PC-3 (cell line): ENCODE measurements around the gene B3GAT1. TPM values are rescaled to one million over a fixed set of nuclear protein-coding genes. Genes with fewer than 3 reads are reported as not detected.
A peak's percentile ranks its signal among the peaks of the same experiment; 100 is the strongest.

Experiments
- ATAC-seq: fragments of 200-7000 bp; cut with Tn5 transposase; 2 replicates; pipeline ENCODE4 v1.9.1; 2020; ENCODE audit warnings: mild to moderate bottlenecking, moderate library complexity
- BruUV-seq: library from RNA; stranded (reverse); fragments of 400-500 nt; replicated peaks from 2 replicates; lab custom pipeline; 2021; lab: Mats Ljungman, UMichigan
- CTCF ChIA-PET: fragments of 300-600 bp; sonication (Branson Sonifier 250); formaldehyde crosslinking; loops from one replicate; lab custom pipeline; 2022; ENCODE audit warnings: antibody characterized with exemption; lab: Charles Lee
- POLR2A ChIA-PET: fragments of 300-600 bp; sonication (Branson Sonifier 250); formaldehyde crosslinking; loops from one replicate; lab custom pipeline; 2022; ENCODE audit warnings: antibody characterized with exemption; ENCODE audit not compliant: unreplicated experiment; lab: Charles Lee
- DNase-seq: peaks from one replicate; pipeline ENCODE4 v3.0.0-alpha.2; 2015
- H2AFZ ChIP-seq: fragments of 300-600 bp; sonication (generic); 2 replicates; pipeline ENCODE4 v1.6.0; 2016; ENCODE audit warnings: antibody characterized with exemption, low read length
- H3F3A ChIP-seq: fragments of 300-600 bp; sonication (generic); one replicate; pipeline ENCODE4 v1.6.0; 2017; ENCODE audit warnings: antibody characterized with exemption, low read length, control low read depth, mild to moderate bottlenecking; ENCODE audit not compliant: unreplicated experiment
- H3K27ac ChIP-seq: fragments of 300-600 bp; sonication (generic); 2 replicates; pipeline ENCODE4 v1.5.1; 2016; ENCODE audit warnings: mild to moderate bottlenecking, low read length
- H3K27me3 ChIP-seq: fragments of 300-600 bp; sonication (generic); 2 replicates; pipeline ENCODE4 v1.6.1; 2016; ENCODE audit warnings: low read length, mixed read lengths
- H3K36me3 ChIP-seq: fragments of 300-600 bp; sonication (generic); 2 replicates; pipeline ENCODE4 v1.6.1; 2016; ENCODE audit warnings: low read depth, mixed run types, low read length, mixed read lengths
- H3K4me1 ChIP-seq: fragments of 300-600 bp; sonication (generic); 2 replicates; pipeline ENCODE4 v1.5.1; 2016; ENCODE audit warnings: low read length; ENCODE audit not compliant: insufficient read depth
- H3K4me2 ChIP-seq: fragments of 300-600 bp; sonication (generic); 2 replicates; pipeline ENCODE4 v1.6.0; 2016; ENCODE audit warnings: low read length
- H3K4me3 ChIP-seq: fragments of 300-600 bp; sonication (generic); 2 replicates; pipeline ENCODE4 v1.5.1; 2016; ENCODE audit warnings: mild to moderate bottlenecking, low read length, mixed read lengths
- H3K79me2 ChIP-seq: fragments of 300-600 bp; sonication (generic); 2 replicates; pipeline ENCODE4 v1.6.1; 2017; ENCODE audit warnings: low read length, mixed read lengths
- H3K9ac ChIP-seq: fragments of 300-600 bp; sonication (generic); 2 replicates; pipeline ENCODE4 v1.6.0; 2016; ENCODE audit warnings: mild to moderate bottlenecking, low read length
- H3K9me2 ChIP-seq: fragments of 300-600 bp; sonication (generic); replicated peaks from 2 replicates; pipeline ENCODE4 v1.6.1; 2016; ENCODE audit warnings: mixed run types, low read length, mixed read lengths
- H3K9me3 ChIP-seq: fragments of 300-600 bp; sonication (generic); 2 replicates; pipeline ENCODE4 v1.6.1; 2016; ENCODE audit warnings: low read length, mixed read lengths
- H4K20me1 ChIP-seq: fragments of 300-600 bp; sonication (generic); 2 replicates; pipeline ENCODE4 v1.6.1; 2016; ENCODE audit warnings: low read length, mixed read lengths
- CTCF ChIP-seq: fragments of 300-600 bp; sonication (generic); conservative IDR thresholded peaks from 2 replicates; pipeline ENCODE4 v1.5.1; 2017; ENCODE audit warnings: antibody characterized with exemption, low read depth, mild to moderate bottlenecking, low read length
- EZH2 ChIP-seq: fragments of 300-600 bp; sonication (generic); IDR thresholded peaks from one replicate; pipeline ENCODE4 v1.6.1; 2017; ENCODE audit warnings: antibody characterized with exemption, mild to moderate bottlenecking, low read length; ENCODE audit not compliant: unreplicated experiment
- EZH2phosphoT487 ChIP-seq: fragments of 300-600 bp; sonication (generic); IDR thresholded peaks from 2 replicates; pipeline ENCODE4 v1.6.1; 2018; ENCODE audit warnings: mild to moderate bottlenecking, antibody characterized with exemption, low read length, borderline replicate concordance
- intact Hi-C: fragments of 100-400 bp; cut with micrococcal nuclease; formaldehyde crosslinking; loops from 2 replicates; pipeline ENCODE4 v1.9.0; 2023
- total RNA-seq: library from RNA; depleted of rRNA; stranded (reverse); fragments of >200 nt; gene quantifications from 2 replicates; pipeline ENCODE4 v1.2.3, GENCODE V29; 2014

B3GAT1 gene
- total RNA-seq, 1 experiment from 2014 or later = not detected

GRCh38 chr11:134362192-134362901 is 49.7 kb downstream of the B3GAT1 start:
- Histone ChIP-seq H3K4me1 (no peaks in the 10 kb centered on the region), H3K4me3 (no peak overlapping the region), H3K27me3 (peaks cover 15% of the 10 kb centered on the region), H3K9me3 (no peaks in the 10 kb centered on the region), H3K9me2 (no peaks in the 10 kb centered on the region), H3K79me2 (no peaks in the 10 kb centered on the region), H3K4me2 (no peak overlapping the region), H3K9ac (no peak overlapping the region), H3K36me3 (no peaks in the 10 kb centered on the region), H2AFZ (no peak overlapping the region), H4K20me1 (no peaks in the 10 kb centered on the region; the same call in 1 of the 2 replicates), H3F3A (no peaks in the 10 kb centered on the region), H3K27ac (no peak overlapping the region)
- BruUV-seq = no TSS peak
- no peak for TF ChIP-seq EZH2
- DNase-seq (no peak), ATAC-seq (no peak)
- CTCF ChIA-PET = no interaction called here
- intact Hi-C loops = no loop called here
- POLR2A ChIA-PET = no interaction called here

- intact Hi-C loops = no loop called here
These were observed 50.4 kb downstream of the B3GAT1 start for GRCh38 chr11:134361661-134362060.

GRCh38 chr11:134360050-134360835 is 51.8 kb downstream of the B3GAT1 start:
- H3K9me3 ChIP-seq = no peaks in the 10 kb centered on the region
- ATAC-seq = peak; percentile 92
- H3K9ac ChIP-seq = no peak overlapping the region
- no peak overlapping the region for H3K27ac ChIP-seq
- peak; percentile 83 for DNase-seq
- H3K79me2 ChIP-seq = no peaks in the 10 kb centered on the region
- H3K4me2 ChIP-seq = no peak overlapping the region
- H3K36me3 ChIP-seq = no peaks in the 10 kb centered on the region
- H2AFZ ChIP-seq = peak overlapping the region; percentile 59
- H3K4me1 ChIP-seq = no peaks in the 10 kb centered on the region
- ChIA-PET CTCF (interaction anchor here (0.6 kb wide), 1 partner anchor 152 kb away, joined by 3 read pairs; no protein-coding TSS in a partner anchor), POLR2A (no interaction called here)
- H3F3A ChIP-seq = no peaks in the 10 kb centered on the region
- intact Hi-C loops = no loop called here
- H4K20me1 ChIP-seq = no peaks in the 10 kb centered on the region
- peaks cover 6% of the 10 kb centered on the region; the same call in 1 of the 2 replicates for H3K27me3 ChIP-seq
- no peak for TF ChIP-seq EZH2phosphoT487
- TF ChIP-seq EZH2 = no peak
- TF ChIP-seq CTCF = peak; percentile 90
- H3K4me3 ChIP-seq = no peak overlapping the region
- no TSS peak for BruUV-seq
- H3K9me2 ChIP-seq = no peaks in the 10 kb centered on the region

More at GRCh38 chr11:134361661-134362060, 50.4 kb downstream of the B3GAT1 start:
- Histone ChIP-seq H3K9me3 (no peaks in the 10 kb centered on the region), H3K4me2 (no peak overlapping the region), H4K20me1 (no peaks in the 10 kb centered on the region; the same call in 1 of the 2 replicates), H3K9me2 (no peaks in the 10 kb centered on the region), H3K27me3 (peaks cover 10% of the 10 kb centered on the region), H3K36me3 (no peaks in the 10 kb centered on the region), H3F3A (no peaks in the 10 kb centered on the region), H3K27ac (no peak overlapping the region), H3K4me1 (no peaks in the 10 kb centered on the region), H3K4me3 (no peak overlapping the region), H2AFZ (no peak overlapping the region), H3K9ac (no peak overlapping the region), H3K79me2 (no peaks in the 10 kb centered on the region)
- CTCF ChIA-PET = no interaction called here
- no peak for TF ChIP-seq EZH2phosphoT487
- no peak for DNase-seq
- BruUV-seq = no TSS peak
- no peak for ATAC-seq
- POLR2A ChIA-PET = no interaction called here
